Sciatic nerve (tissue), 2 donors: ENCODE data around the gene CDH24. TPM values are rescaled to one million over a fixed set of nuclear protein-coding genes. Genes with fewer than 3 reads are reported as not detected.
"Not testable (repeated sequence)": the region's sequence is repeated elsewhere in the genome, so short reads cannot be mapped to it uniquely, and the experiment has no call there.

Source experiments
- ATAC-seq: fragments of 200-7000 bp; cut with Tn5 transposase; one replicate; pipeline ENCODE4 v1.9.1; 2020; ENCODE audit warnings: mild to moderate bottlenecking, moderate library complexity
- DNase-seq: peaks from one replicate; pipeline ENCODE4 v3.0.0-alpha.2; 2020; ENCODE audit warnings: low spot score
- intact Hi-C: fragments of 100-400 bp; cut with DNase I; formaldehyde crosslinking; loops from one replicate; pipeline ENCODE4 v1.14.2; 2022
- total RNA-seq: library from RNA; stranded (reverse); fragmentation: NEBNext Ultra II Directional; extraction: Animal tissue kit (Norgen Biotek cat#: 25700); gene quantifications from one replicate; pipeline ENCODE4 v1.2.1, GENCODE V29; 2021
- donor health status: DM: no; HTN: no; CAD: no.
- donor health status: DM: no; HTN: no; CAD: no.

Gene CDH24
- total RNA-seq, 1 donor from 2014 or later, result 6.5 TPM

DNA sequence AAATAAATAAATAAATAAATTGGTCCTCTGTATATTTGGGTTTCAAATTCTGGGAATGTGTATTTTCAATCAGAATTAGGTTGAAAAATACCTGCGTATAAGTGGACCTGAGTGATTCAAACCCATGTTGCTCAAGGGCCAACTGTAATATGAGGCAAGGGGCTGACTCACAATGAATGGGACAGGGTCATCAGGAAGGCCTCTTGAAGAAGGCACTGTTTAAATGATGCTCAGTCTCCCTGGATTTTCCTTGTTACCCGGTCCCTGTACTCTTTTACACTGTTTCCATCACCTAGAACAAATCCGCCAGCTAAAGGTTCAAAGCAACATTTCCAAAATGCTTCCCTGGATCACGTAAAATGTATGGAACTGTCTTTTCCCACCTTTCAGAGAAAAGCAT lies 26.4 kb downstream of the CDH24 start:
- DNase-seq, result no peak
- intact Hi-C loops, result no loop called here
- ATAC-seq, result no peak

DNA sequence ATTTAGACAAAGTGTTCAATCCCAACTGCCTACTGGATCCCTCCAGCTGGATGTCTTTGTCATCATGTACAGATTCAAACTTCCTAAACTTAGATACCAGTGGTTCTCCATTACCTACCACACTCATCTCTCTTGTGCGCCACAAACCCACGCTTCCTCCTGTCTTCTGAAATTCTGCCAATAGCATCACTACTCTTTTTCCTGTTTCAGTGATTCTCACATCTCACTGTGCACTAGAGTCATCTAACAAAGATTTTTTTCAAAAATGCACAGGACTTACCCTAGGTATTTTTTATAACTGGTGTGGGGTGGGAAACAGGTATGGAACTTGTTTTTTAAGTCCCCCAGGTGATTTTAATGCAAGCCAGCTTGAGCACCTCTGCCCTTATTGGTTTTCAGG lies 28.5 kb downstream of the CDH24 start:
- no peak for ATAC-seq
- DNase-seq, result no peak
- intact Hi-C loops, result no loop called here

DNA sequence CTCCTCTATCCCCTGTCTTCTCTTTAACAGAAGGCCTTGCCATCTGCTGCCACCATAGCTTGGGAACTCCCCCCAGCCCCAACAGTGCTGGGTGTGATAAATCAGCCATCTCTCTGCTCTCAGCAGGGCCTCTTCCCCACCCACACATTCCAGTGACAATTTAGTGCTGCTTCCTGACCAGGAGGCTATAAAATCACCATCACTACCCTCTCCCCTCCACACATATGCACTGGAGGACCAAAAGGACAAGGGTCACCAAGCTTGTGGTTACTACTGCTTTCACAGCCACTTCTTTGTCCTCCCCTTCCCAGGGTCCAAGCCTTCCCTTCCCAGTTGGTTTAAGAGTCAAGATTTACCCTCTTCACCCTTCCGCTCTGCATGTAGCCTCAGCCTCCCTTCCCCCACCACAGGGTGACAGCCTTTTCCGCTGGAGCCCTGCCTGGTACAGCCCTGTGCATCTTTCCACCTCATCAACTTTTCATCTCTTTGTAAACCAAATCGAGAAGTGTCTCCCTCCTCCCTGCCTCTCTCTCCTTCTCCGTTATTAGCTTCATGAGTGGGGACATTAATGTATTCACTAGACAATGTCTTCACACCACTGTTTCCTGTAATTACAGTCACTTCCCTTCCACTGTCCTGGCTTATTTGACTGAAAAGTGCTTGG lies 32.0 kb downstream of the CDH24 start:
- intact Hi-C loops, result no loop called here
- ATAC-seq (no peak), DNase-seq (no peak)

GRCh38 chr14:23024612-23025075 lies 32.7 kb downstream of the CDH24 start:
- intact Hi-C loops, result no loop called here
- no peak for DNase-seq
- no peak for ATAC-seq

GRCh38 chr14:23023795-23024152 lies 33.5 kb downstream of the CDH24 start:
- intact Hi-C loops, result no loop called here
- DNase-seq (no peak), ATAC-seq (no peak)

DNA sequence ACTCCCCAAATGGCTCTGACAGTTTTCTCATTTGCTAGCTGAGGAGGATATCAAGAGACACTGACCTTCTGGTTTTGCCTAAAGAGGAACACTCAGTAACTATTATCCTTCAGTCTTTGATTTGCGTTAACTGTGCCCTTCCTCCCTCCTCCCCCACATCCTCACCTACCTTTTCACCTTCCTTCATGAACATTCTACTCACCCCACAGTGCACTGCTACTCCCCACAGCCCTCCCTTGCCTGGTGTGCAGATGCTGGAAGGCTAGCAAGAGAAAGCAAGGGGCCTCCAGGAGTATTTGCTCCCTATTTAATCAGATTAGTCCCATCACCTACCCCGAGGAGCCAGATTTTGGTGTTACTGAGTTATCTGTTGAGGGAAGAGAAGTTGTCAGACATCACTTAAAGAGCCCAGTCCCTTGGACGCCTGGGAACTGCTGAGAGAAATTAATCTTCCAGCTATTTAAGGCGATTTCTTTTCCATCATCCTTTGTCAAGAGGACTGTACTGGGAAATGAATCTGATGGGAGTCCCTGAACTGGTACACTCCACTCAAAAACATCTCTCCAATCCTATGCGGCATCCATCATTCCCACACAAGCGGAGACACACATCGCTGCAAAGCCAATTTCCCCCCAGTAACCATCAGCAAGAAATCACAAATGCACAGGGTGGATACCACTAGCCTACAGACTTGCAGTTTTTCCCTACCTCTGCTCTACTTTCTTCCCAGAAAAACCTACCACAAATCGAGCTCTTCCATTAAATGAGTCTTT lies 34.1 kb downstream of the CDH24 start:
- intact Hi-C loops, result no loop called here
- ATAC-seq, result no peak
- DNase-seq, result no peak

DNA sequence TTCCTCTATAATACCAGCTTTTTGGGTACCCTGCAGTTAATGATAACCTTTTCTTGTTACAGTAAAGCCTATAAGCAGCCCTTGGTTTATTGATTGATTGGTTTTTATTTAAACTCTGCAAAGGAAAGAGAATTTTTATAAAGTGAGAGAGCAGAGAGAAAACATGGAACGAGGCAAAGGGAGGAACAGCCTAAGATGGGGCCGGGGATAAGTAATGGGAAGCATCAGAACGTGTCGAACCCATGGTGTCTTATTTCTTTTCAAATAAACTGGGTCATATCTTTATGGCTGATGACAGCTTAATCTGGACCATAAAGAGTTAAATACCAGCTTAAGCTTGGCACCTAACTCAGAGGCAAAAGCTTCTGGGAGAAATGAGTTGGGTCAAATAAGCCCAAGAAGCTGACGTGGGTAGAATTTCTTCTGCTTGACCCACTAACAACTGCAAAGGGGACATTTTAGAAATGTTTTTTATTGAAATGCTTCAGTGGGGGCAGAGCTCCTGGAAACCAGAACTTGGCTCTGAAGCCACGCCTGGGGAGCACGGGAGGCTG lies 35.4 kb downstream of the CDH24 start:
- intact Hi-C loops, result no loop called here
- ATAC-seq (no peak), DNase-seq (no peak)

GRCh38 chr14:23021434-23021833 lies 35.9 kb downstream of the CDH24 start:
- intact Hi-C loops, result no loop called here
- ATAC-seq (no peak), DNase-seq (no peak)

- no peak for ATAC-seq
- intact Hi-C loops, result no loop called here
- DNase-seq, result no peak
Observed at GRCh38 chr14:23020143-23021128, 36.9 kb downstream of the CDH24 start.

- DNase-seq (no peak), ATAC-seq (no peak)
- intact Hi-C loops, result no loop called here
Observed at GRCh38 chr14:23018107-23018506, 39.2 kb downstream of the CDH24 start.

- intact Hi-C loops, result no loop called here
- no peak for DNase-seq
- no peak for ATAC-seq
Observed at GRCh38 chr14:23017091-23017490, 40.2 kb downstream of the CDH24 start.

DNA sequence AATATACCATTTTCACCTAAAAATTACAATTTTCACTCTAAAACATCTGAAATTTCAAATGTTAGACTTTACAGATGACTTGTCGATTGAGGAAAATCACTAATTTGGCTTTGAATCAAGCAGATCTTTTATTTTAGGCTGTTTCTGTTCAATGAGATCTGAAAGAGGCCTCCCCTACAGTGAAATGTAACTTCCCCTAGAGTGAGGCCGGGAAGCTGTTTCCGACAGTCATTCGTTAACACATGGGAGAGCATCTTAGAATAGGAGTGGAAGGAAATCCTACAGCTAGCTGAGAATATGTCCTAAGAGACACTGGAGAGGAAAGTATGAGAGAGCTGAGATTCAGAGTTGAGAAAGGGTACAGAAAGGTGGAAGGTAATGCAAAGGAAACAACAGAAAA lies 41.7 kb downstream of the CDH24 start:
- DNase-seq (no peak), ATAC-seq (no peak)

DNA sequence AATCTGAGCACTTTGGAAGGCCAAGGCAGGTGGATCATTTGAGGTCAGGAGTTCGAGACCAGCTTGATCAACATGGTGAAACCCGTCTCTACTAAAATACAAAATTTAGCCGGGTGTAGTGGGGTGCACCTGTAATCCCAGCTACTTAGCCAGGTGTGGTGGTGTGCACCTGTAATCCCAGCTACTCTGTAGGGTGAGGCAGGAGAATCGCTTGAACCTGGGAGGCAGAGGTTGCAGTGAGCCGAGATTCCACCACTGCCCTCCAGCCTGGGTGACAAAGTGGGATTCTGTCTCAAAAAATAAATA lies 43.6 kb downstream of the CDH24 start:
- intact Hi-C loops, ATAC-seq, DNase-seq: not testable (repeated sequence)

More for the DNA sequence above, 41.7 kb downstream of the CDH24 start:
- intact Hi-C loops, result no loop called here

DNA sequence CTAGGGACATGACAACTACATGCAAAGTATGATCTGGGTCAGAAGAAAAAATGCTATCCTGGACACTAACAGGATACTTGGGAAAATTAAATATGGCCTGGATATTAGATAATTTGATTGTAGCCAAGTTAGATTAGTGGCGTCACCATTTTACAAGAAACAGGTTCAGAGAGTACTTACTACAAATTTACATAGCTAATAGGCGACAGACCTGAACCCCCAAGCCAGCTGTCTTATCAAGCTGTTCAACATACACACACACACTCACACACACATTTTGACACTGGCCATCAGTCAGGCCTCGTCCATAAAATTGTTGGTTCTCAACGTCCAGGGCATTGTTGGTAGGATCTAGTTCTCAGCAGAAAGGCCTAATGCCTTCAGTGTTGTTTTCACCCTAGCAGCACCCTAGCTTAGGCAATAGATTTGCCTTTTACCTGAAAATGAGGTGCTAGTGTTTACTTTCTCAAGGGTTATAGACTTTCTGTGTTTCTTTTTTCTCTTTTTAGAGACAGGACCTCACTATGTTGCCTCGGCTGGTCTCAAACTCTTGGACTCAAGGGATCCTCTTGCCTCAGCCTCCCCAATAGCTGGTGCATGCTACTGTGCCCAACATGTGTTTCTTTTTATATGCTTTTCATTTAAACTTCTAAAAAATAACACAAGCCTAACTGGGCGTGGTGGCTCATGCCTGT lies 44.1 kb downstream of the CDH24 start:
- intact Hi-C loops, result no loop called here
- no peak for ATAC-seq
- DNase-seq, result no peak

DNA sequence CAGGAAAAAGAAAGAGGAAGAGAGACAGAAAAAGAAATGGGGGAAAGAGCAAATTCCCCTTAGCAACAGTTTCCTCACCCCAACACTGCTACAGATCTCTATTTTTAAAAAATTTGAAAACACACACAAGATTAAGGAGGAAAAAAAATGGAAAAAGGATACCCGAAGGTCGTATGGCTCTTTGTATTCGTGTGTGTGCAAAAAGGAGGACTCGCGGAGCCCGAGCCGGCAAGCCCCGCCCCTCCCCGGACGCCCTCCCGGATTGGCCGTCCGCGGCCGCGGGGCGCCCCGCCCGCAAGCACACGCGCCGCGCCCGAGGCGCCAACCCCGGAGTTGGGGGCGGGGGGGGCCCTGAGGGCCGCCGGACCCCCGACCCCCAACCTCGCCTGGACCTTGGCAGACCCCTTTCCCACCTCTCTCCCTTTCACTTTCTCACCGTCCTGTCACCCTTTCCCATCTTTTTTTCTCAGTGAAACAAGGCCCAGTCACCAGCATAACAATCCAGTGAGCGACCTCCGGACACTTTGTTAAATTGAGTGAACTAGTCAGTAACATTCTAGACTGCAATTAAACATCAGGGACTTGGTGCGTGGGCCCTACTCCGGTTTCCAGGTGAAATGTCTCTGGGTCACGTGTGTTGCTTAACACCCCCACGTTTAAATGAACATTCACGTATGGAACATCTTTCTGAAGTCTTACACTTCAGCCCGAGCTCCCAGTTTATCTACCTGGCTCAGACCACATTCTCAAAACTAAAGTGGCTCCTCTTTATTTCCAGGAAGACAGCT lies 47.2 kb downstream of the CDH24 start, which contains the start of gene C14orf93:
C14orf93 (minus strand) TSS at position 205 of the 788 bp plus-strand sequence. CDS start 11,120 bp downstream, outside the sequence.
- intact Hi-C loops, result no loop called here
- DNase-seq (peak; percentile 90), ATAC-seq (peak; percentile 59)

DNA sequence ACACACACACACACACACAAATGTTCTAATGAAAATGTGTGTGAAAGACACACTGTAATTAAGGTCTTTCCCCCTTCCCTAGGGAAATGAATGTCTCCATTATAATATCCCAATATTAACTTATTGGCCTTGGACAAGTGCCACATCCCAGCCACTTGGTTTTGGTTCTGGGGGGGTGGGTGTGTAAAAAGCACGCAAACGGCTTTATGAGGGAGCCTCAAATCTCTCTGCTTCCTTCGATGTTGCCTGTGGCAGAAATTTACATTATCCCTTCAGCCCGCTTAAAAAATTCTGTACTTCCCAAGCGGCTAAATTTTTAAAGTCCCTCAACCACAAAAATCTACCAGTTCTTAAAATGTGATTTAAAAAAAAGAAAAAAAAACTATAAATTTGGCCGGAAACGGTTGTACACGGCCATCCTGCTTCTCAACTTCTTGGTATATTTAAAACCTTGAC lies 47.8 kb downstream of the CDH24 start:
- no peak for ATAC-seq
- intact Hi-C loops, result no loop called here
- no peak for DNase-seq

GRCh38 chr14:23008831-23009230 lies 48.5 kb downstream of the CDH24 start:
- no peak for ATAC-seq
- intact Hi-C loops, result no loop called here
- DNase-seq, result no peak
